Measurements from ENCODE around the gene FSTL3.

Gene FSTL3

GRCh38 chr19:676007-676338 is 219 bp upstream of the FSTL3 start:
- no peak for TF ChIP-seq CTCF (IDR thresholded peaks at IDR 0.05; ENCODE audit: control insufficient read depth, extremely low read depth, insufficient read depth)
- no peak for DNase-seq (ENCODE audit: low read depth)

GRCh38 chr19:677201-677600 is 1.0 kb downstream of the FSTL3 start:
- no peak for DNase-seq (ENCODE audit: low read depth)
- no peak overlapping the region for H3K4me3 ChIP-seq (ENCODE audit: low read depth, low read length)
- TF ChIP-seq CTCF (IDR thresholded peaks at IDR 0.05; ENCODE audit: control insufficient read depth, extremely low read depth, insufficient read depth) = no peak

More at GRCh38 chr19:676007-676338, 219 bp upstream of the FSTL3 start:
- H3K4me3 ChIP-seq (ENCODE audit: low read depth, low read length) = no peak overlapping the region

- no peak for DNase-seq (ENCODE audit: low read depth)
- H3K4me3 ChIP-seq (ENCODE audit: low read depth, low read length) = no peak overlapping the region
- TF ChIP-seq CTCF (IDR thresholded peaks at IDR 0.05; ENCODE audit: control insufficient read depth, extremely low read depth, insufficient read depth) = no peak
These were observed 1.6 kb downstream of the FSTL3 start for GRCh38 chr19:677601-678436.

GRCh38 chr19:678791-679388 is 2.7 kb downstream of the FSTL3 start:
- DNase-seq (ENCODE audit: low read depth) = no peak
- TF ChIP-seq CTCF (IDR thresholded peaks at IDR 0.05; ENCODE audit: control insufficient read depth, extremely low read depth, insufficient read depth) = no peak
- H3K4me3 ChIP-seq (ENCODE audit: low read depth, low read length) = peak overlapping the region; percentile 59

- no peak for TF ChIP-seq CTCF (IDR thresholded peaks at IDR 0.05; ENCODE audit: control insufficient read depth, extremely low read depth, insufficient read depth)
- H3K4me3 ChIP-seq (ENCODE audit: low read depth, low read length) = peak overlapping the region; percentile 59
- no peak for DNase-seq (ENCODE audit: low read depth)
These were observed 3.5 kb downstream of the FSTL3 start for GRCh38 chr19:679418-680286.

- peak overlapping the region; percentile 61 for H3K4me3 ChIP-seq (ENCODE audit: low read depth, low read length)
- TF ChIP-seq CTCF (IDR thresholded peaks at IDR 0.05; ENCODE audit: control insufficient read depth, extremely low read depth, insufficient read depth) = peak; percentile 72
These were observed 4.3 kb downstream of the FSTL3 start for GRCh38 chr19:680287-681028.

More at GRCh38 chr19:680287-681028, 4.3 kb downstream of the FSTL3 start:
- peak; percentile 87 for DNase-seq (ENCODE audit: low read depth)

All from LNCaP clone FGC (cell line).